ENCODE measurements around the gene PHF19.
A peak's percentile ranks its signal among the peaks of the same experiment; 100 is the strongest.

Gene PHF19

GRCh38 chr9:120917929-120918762 is 41.2 kb upstream of the PHF19 start:
- DNase-seq (ENCODE audit: low read depth): no peak
- H3K4me3 ChIP-seq (ENCODE audit: control insufficient read depth, low read depth, low read length): no peak overlapping the region
- no peak for TF ChIP-seq CTCF (conservative IDR thresholded peaks at IDR 0.05; ENCODE audit: control insufficient read depth, insufficient read depth, low read depth, low read length)

- no peak overlapping the region for H3K4me3 ChIP-seq (ENCODE audit: control insufficient read depth, low read depth, low read length)
- no peak for DNase-seq (ENCODE audit: low read depth)
- TF ChIP-seq CTCF (conservative IDR thresholded peaks at IDR 0.05; ENCODE audit: control insufficient read depth, insufficient read depth, low read depth, low read length): no peak
Observed at GRCh38 chr9:120916991-120917880, 40.2 kb upstream of the PHF19 start.

- DNase-seq (ENCODE audit: low read depth): peak; percentile 93
- peak; percentile 4 for TF ChIP-seq CTCF (conservative IDR thresholded peaks at IDR 0.05; ENCODE audit: control insufficient read depth, insufficient read depth, low read depth, low read length)
- H3K4me3 ChIP-seq (ENCODE audit: control insufficient read depth, low read depth, low read length): no peak overlapping the region
Observed at GRCh38 chr9:120916588-120916987, 39.6 kb upstream of the PHF19 start.

- TF ChIP-seq CTCF (conservative IDR thresholded peaks at IDR 0.05; ENCODE audit: control insufficient read depth, insufficient read depth, low read depth, low read length): no peak
- H3K4me3 ChIP-seq (ENCODE audit: control insufficient read depth, low read depth, low read length): no peak overlapping the region
- no peak for DNase-seq (ENCODE audit: low read depth)
Observed at GRCh38 chr9:120915854-120916470, 39.0 kb upstream of the PHF19 start.

- no peak for TF ChIP-seq CTCF (conservative IDR thresholded peaks at IDR 0.05; ENCODE audit: control insufficient read depth, insufficient read depth, low read depth, low read length)
- H3K4me3 ChIP-seq (ENCODE audit: control insufficient read depth, low read depth, low read length): no peak overlapping the region
- DNase-seq (ENCODE audit: low read depth): peak; percentile 76
Observed at GRCh38 chr9:120914953-120915352, 38.0 kb upstream of the PHF19 start.

- TF ChIP-seq CTCF (conservative IDR thresholded peaks at IDR 0.05; ENCODE audit: control insufficient read depth, insufficient read depth, low read depth, low read length): no peak
- DNase-seq (ENCODE audit: low read depth): no peak
- H3K4me3 ChIP-seq (ENCODE audit: control insufficient read depth, low read depth, low read length): no peak overlapping the region
Observed at GRCh38 chr9:120914396-120914795, 37.4 kb upstream of the PHF19 start.

Data from fibroblast of mammary gland (primary cell).